ENCODE results near the gene CDH22. TPM values are rescaled to one million over a fixed set of nuclear protein-coding genes. Genes with fewer than 3 reads are reported as not detected.

CDH22 gene
- total and polyA plus RNA-seq, 2 donors (not counting 1 experiment from before 2014, with no cell fraction given), result not detected

GRCh38 chr20:46299078-46299477, 9.2 kb downstream of the CDH22 start:
- Histone ChIP-seq H3K9ac (ENCODE audit: low read length) (no peak overlapping the region), H3K9me3 (ENCODE audit: control extremely low read depth in 1 of 3, control insufficient read depth in 2 of 3, insufficient read depth in 1 of 3, low read length in 2 of 3) (no peaks in the 10 kb centered on the region), H3K4me2 (replicated peaks; ENCODE audit: low read depth, low read length, poor library complexity, severe bottlenecking) (no peak overlapping the region), H3K4me3 (ENCODE audit: control extremely low read depth in 1 of 5, extremely low read depth in 1 of 5, insufficient read depth in 1 of 5, low read depth in 2 of 5, low read length in 4 of 5) (no peak overlapping the region), H3K79me2 (ENCODE audit: control insufficient read depth, insufficient read depth, low read length) (no peaks in the 10 kb centered on the region), H3K27me3 (replicated peaks in 1 of 4; ENCODE audit: control extremely low read depth in 1 of 4, control insufficient read depth in 3 of 4, insufficient read depth in 4 of 4, low read length in 3 of 4) (peaks cover 0 to 29% (median 5%) of the 10 kb centered on the region in 4 experiments), H3K4me1 (ENCODE audit: control insufficient read depth in 2 of 2, insufficient read depth in 2 of 2, low read length in 2 of 2) (no peaks in the 10 kb centered on the region), H3K36me3 (replicated peaks in 1 of 2; ENCODE audit: control extremely low read depth in 1 of 2, control insufficient read depth in 1 of 2, extremely low read depth in 1 of 2, insufficient read depth in 2 of 2, low read length in 1 of 2) (no peaks in the 10 kb centered on the region), H3K27ac (ENCODE audit: low read length in 2 of 2) (no peak overlapping the region), H2AFZ (ENCODE audit: insufficient read depth, low read depth, low read length, poor library complexity, severe bottlenecking) (no peak overlapping the region), H4K20me1 (ENCODE audit: control insufficient read depth, insufficient read depth, low read length, poor library complexity, severe bottlenecking) (no peaks in the 10 kb centered on the region)
- Mint-ChIP-seq H3K27me3 (peaks cover 60% of the 10 kb centered on the region), H3K27ac (no peak overlapping the region), H3K4me1 (no peaks in the 10 kb centered on the region), H3K4me3 (no peak overlapping the region), H3K9me3 (ENCODE audit: insufficient read depth) (no peaks in the 10 kb centered on the region)
- no peak for ATAC-seq (ENCODE audit: low read depth)
- WGBS (ENCODE audit: insufficient coverage), result 54% methylated on average over 7 of the region's 7 CpGs
- no peak for DNase-seq
- intact Hi-C loops (cut with micrococcal nuclease), result no loop called here
- TF ChIP-seq CTCF (IDR thresholded peaks at IDR 0.05) (no peak), EZH2 (IDR thresholded peaks at IDR 0.05; ENCODE audit: borderline replicate concordance, insufficient read depth, low read depth, low read length, poor library complexity, severe bottlenecking) (no peak)
- ChIA-PET CTCF (interaction anchor here (0.9 kb wide), 1 partner anchor 48 kb away, joined by 3 read pairs; no protein-coding TSS in a partner anchor), POLR2A (no interaction called here)

DNA sequence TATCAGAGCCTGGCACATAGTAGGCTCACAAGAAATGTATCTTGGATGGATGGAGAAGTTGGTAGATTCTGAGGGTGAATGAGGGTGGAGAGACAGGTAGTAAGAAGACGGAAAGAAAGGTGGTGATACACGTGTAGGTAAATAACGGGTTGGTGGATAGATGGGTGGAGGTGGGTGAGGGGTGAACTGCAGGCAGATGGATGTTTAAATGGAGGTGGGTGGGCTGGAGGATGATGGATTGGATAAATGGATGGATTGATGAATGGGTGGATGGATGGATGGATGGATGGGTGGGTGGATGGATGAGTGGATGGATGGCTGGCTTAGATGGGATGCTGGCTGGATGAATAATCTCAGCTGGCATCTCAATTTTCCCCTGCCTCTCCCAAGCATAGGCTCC, 9.9 kb downstream of the CDH22 start:
- H3K79me2 ChIP-seq (ENCODE audit: control insufficient read depth, insufficient read depth, low read length), result no peaks in the 10 kb centered on the region
- 86% methylated on average over 3 of the region's 3 CpGs for WGBS (ENCODE audit: insufficient coverage)
- H3K27ac Mint-ChIP-seq, result no peak overlapping the region
- DNase-seq (no peak), ATAC-seq (ENCODE audit: low read depth) (no peak)
- peaks cover 54% of the 10 kb centered on the region for H3K27me3 Mint-ChIP-seq
- no peak overlapping the region for H3K4me3 ChIP-seq (ENCODE audit: control extremely low read depth in 1 of 5, extremely low read depth in 1 of 5, insufficient read depth in 1 of 5, low read depth in 2 of 5, low read length in 4 of 5)
- H3K4me3 Mint-ChIP-seq, result no peak overlapping the region
- no peaks in the 10 kb centered on the region for H4K20me1 ChIP-seq (ENCODE audit: control insufficient read depth, insufficient read depth, low read length, poor library complexity, severe bottlenecking)
- ChIA-PET CTCF (interaction anchor here (0.9 kb wide), 1 partner anchor 48 kb away, joined by 3 read pairs; no protein-coding TSS in a partner anchor), POLR2A (no interaction called here)
- no peak overlapping the region for H3K9ac ChIP-seq (ENCODE audit: low read length)
- H3K4me1 ChIP-seq (ENCODE audit: control insufficient read depth in 2 of 2, insufficient read depth in 2 of 2, low read length in 2 of 2), result no peaks in the 10 kb centered on the region
- no peaks in the 10 kb centered on the region for H3K4me1 Mint-ChIP-seq
- intact Hi-C loops (cut with micrococcal nuclease), result no loop called here
- no peak overlapping the region for H2AFZ ChIP-seq (ENCODE audit: insufficient read depth, low read depth, low read length, poor library complexity, severe bottlenecking)
- H3K4me2 ChIP-seq (replicated peaks; ENCODE audit: low read depth, low read length, poor library complexity, severe bottlenecking), result no peak overlapping the region
- TF ChIP-seq EZH2 (IDR thresholded peaks at IDR 0.05; ENCODE audit: borderline replicate concordance, insufficient read depth, low read depth, low read length, poor library complexity, severe bottlenecking), result no peak
- no peak for TF ChIP-seq CTCF (IDR thresholded peaks at IDR 0.05)
- no peaks in the 10 kb centered on the region for H3K9me3 Mint-ChIP-seq (ENCODE audit: insufficient read depth)
- no peak overlapping the region for H3K27ac ChIP-seq (ENCODE audit: low read length in 2 of 2)
- no peaks in the 10 kb centered on the region for H3K9me3 ChIP-seq (ENCODE audit: control extremely low read depth in 1 of 3, control insufficient read depth in 2 of 3, insufficient read depth in 1 of 3, low read length in 2 of 3)
- H3K27me3 ChIP-seq (replicated peaks in 1 of 4; ENCODE audit: control extremely low read depth in 1 of 4, control insufficient read depth in 3 of 4, insufficient read depth in 4 of 4, low read length in 3 of 4), result peaks cover 0 to 30% (median 6%) of the 10 kb centered on the region in 4 experiments
- H3K36me3 ChIP-seq (replicated peaks in 1 of 2; ENCODE audit: control extremely low read depth in 1 of 2, control insufficient read depth in 1 of 2, extremely low read depth in 1 of 2, insufficient read depth in 2 of 2, low read length in 1 of 2), result no peaks in the 10 kb centered on the region
